Fibroblast of mammary gland (primary cell): ENCODE data around the gene SYNE2.
"Not testable (repeated sequence)": the region's sequence is repeated elsewhere in the genome, so short reads cannot be mapped to it uniquely, and the experiment has no call there.

Experiments used
- DNase-seq: peaks from one replicate; pipeline ENCODE4 v3.0.0-alpha.2; 2010; ENCODE audit warnings: low read depth
- H3K4me3 ChIP-seq: 2 replicates; pipeline ENCODE4 v1.5.1; 2011; ENCODE audit warnings: low read depth, mild to moderate bottlenecking, low read length, moderate library complexity; ENCODE audit not compliant: control insufficient read depth
- CTCF ChIP-seq: conservative IDR thresholded peaks from 2 replicates; pipeline ENCODE4 v1.5.1; 2011; ENCODE audit warnings: low read depth, low read length, inconsistent platforms; ENCODE audit not compliant: control insufficient read depth, insufficient read depth

SYNE2 gene

GRCh38 chr14:64025479-64025878 is 172.7 kb downstream of the SYNE2 start:
- no peak for TF ChIP-seq CTCF
- no peak overlapping the region for H3K4me3 ChIP-seq
- no peak for DNase-seq

- no peak for DNase-seq
- H3K4me3 ChIP-seq = no peak overlapping the region
- TF ChIP-seq CTCF = no peak
Observed at GRCh38 chr14:64026600-64026999, 173.8 kb downstream of the SYNE2 start.

- TF ChIP-seq CTCF = no peak
- DNase-seq = peak; percentile 18
- no peak overlapping the region for H3K4me3 ChIP-seq
Observed at GRCh38 chr14:64035143-64035542, 182.3 kb downstream of the SYNE2 start.

GRCh38 chr14:64037869-64038745 is 185.3 kb downstream of the SYNE2 start:
- not testable (repeated sequence) for DNase-seq, H3K4me3 ChIP-seq

- H3K4me3 ChIP-seq = no peak overlapping the region
- DNase-seq = peak; percentile 33
- no peak for TF ChIP-seq CTCF
Observed at GRCh38 chr14:64038841-64039542, 186.2 kb downstream of the SYNE2 start.

GRCh38 chr14:64040044-64040443 is 187.2 kb downstream of the SYNE2 start:
- DNase-seq = peak; percentile 40
- TF ChIP-seq CTCF = peak; percentile 47
- no peak overlapping the region for H3K4me3 ChIP-seq

GRCh38 chr14:64043296-64043695 is 190.5 kb downstream of the SYNE2 start:
- not testable (repeated sequence) for DNase-seq, H3K4me3 ChIP-seq
